ENCODE data around the gene CCDC6. TPM values are rescaled to one million over a fixed set of nuclear protein-coding genes. Genes with fewer than 3 reads are reported as not detected.

The CCDC6 gene
- total RNA-seq, 2 experiments from 2014 or later: 9.5 to 25.4 TPM

DNA sequence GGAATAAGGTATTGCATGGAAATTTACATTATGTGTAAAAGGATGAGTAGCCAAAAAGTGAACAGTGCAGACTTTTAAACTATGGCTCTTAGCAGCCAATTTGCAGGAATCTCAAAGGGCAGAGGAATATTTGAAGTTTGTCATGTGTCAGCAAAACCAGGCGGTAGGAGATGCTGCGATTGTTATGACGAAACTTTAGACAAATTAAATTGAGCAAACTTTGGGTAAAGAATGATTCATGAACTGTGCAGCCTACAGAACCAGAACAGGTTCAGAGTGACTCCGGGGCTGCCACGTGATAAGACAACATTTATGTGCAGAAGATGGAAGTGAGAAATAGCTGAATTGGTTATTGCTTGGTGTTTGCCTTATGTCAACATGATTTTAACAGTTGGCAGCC lies 39.2 kb upstream of the CCDC6 start:
- Histone ChIP-seq H3K27ac (ENCODE audit: low read depth, low read length, poor library complexity, severe bottlenecking) (no peak overlapping the region), H3K4me3 (ENCODE audit: low read depth, low read length, poor library complexity, severe bottlenecking) (no peak overlapping the region), H4K20me1 (ENCODE audit: insufficient read depth, low read length) (no peaks in the 10 kb centered on the region), H3K79me2 (ENCODE audit: insufficient read depth, low read depth, low read length) (no peaks in the 10 kb centered on the region), H3K36me3 (ENCODE audit: insufficient read depth, low read length) (no peaks in the 10 kb centered on the region), H3K4me1 (ENCODE audit: insufficient read depth, low read length, poor library complexity, severe bottlenecking) (no peaks in the 10 kb centered on the region), H3K9me3 (ENCODE audit: low read length) (no peaks in the 10 kb centered on the region), H3K9me2 (ENCODE audit: insufficient read depth, low read length) (no peaks in the 10 kb centered on the region), H2AFZ (ENCODE audit: low read length) (no peak overlapping the region), H3K4me2 (ENCODE audit: low read length) (no peak overlapping the region)
- intact Hi-C loops (cut with micrococcal nuclease; ENCODE audit: unreplicated experiment): no loop called here
- POLR2A ChIA-PET: no interaction called here
- TF ChIP-seq, protein P1, sequence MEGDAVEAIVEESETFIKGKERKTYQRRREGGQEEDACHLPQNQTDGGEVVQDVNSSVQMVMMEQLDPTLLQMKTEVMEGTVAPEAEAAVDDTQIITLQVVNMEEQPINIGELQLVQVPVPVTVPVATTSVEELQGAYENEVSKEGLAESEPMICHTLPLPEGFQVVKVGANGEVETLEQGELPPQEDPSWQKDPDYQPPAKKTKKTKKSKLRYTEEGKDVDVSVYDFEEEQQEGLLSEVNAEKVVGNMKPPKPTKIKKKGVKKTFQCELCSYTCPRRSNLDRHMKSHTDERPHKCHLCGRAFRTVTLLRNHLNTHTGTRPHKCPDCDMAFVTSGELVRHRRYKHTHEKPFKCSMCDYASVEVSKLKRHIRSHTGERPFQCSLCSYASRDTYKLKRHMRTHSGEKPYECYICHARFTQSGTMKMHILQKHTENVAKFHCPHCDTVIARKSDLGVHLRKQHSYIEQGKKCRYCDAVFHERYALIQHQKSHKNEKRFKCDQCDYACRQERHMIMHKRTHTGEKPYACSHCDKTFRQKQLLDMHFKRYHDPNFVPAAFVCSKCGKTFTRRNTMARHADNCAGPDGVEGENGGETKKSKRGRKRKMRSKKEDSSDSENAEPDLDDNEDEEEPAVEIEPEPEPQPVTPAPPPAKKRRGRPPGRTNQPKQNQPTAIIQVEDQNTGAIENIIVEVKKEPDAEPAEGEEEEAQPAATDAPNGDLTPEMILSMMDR (conservative IDR thresholded peaks at IDR 0.05; ENCODE audit: low read length): no peak
- no peak for TF ChIP-seq EZH2phosphoT487 (IDR thresholded peaks at IDR 0.05; ENCODE audit: borderline replicate concordance, low read depth, low read length)
- no peak for DNase-seq (ENCODE audit: low spot score)
- no TSS peak for BruUV-seq (replicated peaks)
- CTCF ChIA-PET (ENCODE audit: unreplicated experiment): no interaction called here

DNA sequence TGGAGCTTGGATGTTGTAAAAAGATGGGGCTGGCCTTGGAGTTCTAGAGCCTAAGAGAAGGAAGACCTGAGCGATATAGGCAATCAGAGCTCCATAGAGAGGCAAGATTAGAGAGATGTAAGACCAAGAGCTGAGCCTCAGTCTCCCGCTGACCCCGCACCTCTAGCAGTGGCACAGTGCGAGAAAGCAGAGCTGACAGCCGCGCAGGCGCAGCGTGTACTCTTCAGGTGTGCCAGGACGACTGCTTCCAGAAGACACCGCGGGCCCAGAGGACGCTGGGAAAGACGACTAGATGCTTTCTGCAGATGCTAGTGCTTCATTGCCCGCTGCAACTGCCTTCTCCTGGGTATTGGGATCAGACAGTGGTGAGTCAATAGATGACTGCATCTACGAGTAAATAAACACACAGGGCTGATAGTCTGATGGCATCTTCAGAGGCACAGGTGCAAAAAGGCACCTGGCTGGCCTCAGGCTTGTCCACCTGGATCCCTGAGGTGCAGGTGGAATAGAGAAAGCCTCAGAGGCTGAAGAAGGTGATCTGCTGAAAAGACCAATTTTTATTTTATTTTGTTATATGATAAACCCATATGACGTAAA lies 38.1 kb upstream of the CCDC6 start:
- H3K9me3 ChIP-seq (ENCODE audit: low read length): no peaks in the 10 kb centered on the region
- intact Hi-C loops (cut with micrococcal nuclease; ENCODE audit: unreplicated experiment): no loop called here
- H3K27ac ChIP-seq (ENCODE audit: low read depth, low read length, poor library complexity, severe bottlenecking): no peak overlapping the region
- CTCF ChIA-PET (ENCODE audit: unreplicated experiment): no interaction called here
- no peak overlapping the region for H2AFZ ChIP-seq (ENCODE audit: low read length)
- H3K9me2 ChIP-seq (ENCODE audit: insufficient read depth, low read length): no peaks in the 10 kb centered on the region
- no TSS peak for BruUV-seq (replicated peaks)
- H3K36me3 ChIP-seq (ENCODE audit: insufficient read depth, low read length): no peaks in the 10 kb centered on the region
- H3K4me1 ChIP-seq (ENCODE audit: insufficient read depth, low read length, poor library complexity, severe bottlenecking): no peaks in the 10 kb centered on the region
- no peak overlapping the region for H3K4me2 ChIP-seq (ENCODE audit: low read length)
- H3K4me3 ChIP-seq (ENCODE audit: low read depth, low read length, poor library complexity, severe bottlenecking): no peak overlapping the region
- TF ChIP-seq, protein P1 (conservative IDR thresholded peaks at IDR 0.05; ENCODE audit: low read length): no peak
- no peak for TF ChIP-seq EZH2phosphoT487 (IDR thresholded peaks at IDR 0.05; ENCODE audit: borderline replicate concordance, low read depth, low read length)
- H3K79me2 ChIP-seq (ENCODE audit: insufficient read depth, low read depth, low read length): no peaks in the 10 kb centered on the region
- POLR2A ChIA-PET: no interaction called here
- H4K20me1 ChIP-seq (ENCODE audit: insufficient read depth, low read length): no peaks in the 10 kb centered on the region
- no peak for DNase-seq (ENCODE audit: low spot score)

DNA sequence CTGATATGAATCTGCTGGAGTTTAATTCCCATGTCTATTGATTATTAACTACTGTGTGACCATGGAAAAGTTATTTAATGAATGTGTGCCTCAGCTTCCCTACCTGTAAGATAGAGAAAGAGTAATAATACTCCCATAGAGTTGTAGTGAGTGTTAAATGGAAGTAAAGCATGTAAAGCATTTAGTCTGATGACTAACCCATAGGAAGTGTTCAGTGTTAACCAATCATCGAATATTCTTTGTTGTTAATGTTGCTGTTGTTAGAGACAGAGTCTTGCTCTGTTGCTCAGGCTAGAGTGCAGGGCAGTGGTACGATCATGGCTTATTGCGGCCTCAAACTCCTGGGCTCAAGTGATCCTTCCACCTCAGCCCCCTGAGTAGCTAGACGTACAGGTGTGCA lies 36.2 kb upstream of the CCDC6 start:
- H3K4me3 ChIP-seq (ENCODE audit: low read depth, low read length, poor library complexity, severe bottlenecking): no peak overlapping the region
- no peaks in the 10 kb centered on the region for H3K79me2 ChIP-seq (ENCODE audit: insufficient read depth, low read depth, low read length)
- intact Hi-C loops (cut with micrococcal nuclease; ENCODE audit: unreplicated experiment): no loop called here
- BruUV-seq (replicated peaks): no TSS peak
- no peaks in the 10 kb centered on the region for H3K4me1 ChIP-seq (ENCODE audit: insufficient read depth, low read length, poor library complexity, severe bottlenecking)
- no peak overlapping the region for H3K4me2 ChIP-seq (ENCODE audit: low read length)
- no peaks in the 10 kb centered on the region for H3K9me2 ChIP-seq (ENCODE audit: insufficient read depth, low read length)
- no peak overlapping the region for H3K27ac ChIP-seq (ENCODE audit: low read depth, low read length, poor library complexity, severe bottlenecking)
- H4K20me1 ChIP-seq (ENCODE audit: insufficient read depth, low read length): no peaks in the 10 kb centered on the region
- H3K9me3 ChIP-seq (ENCODE audit: low read length): no peaks in the 10 kb centered on the region
- no peak overlapping the region for H2AFZ ChIP-seq (ENCODE audit: low read length)
- TF ChIP-seq EZH2phosphoT487 (IDR thresholded peaks at IDR 0.05; ENCODE audit: borderline replicate concordance, low read depth, low read length): no peak
- TF ChIP-seq, protein P1 (conservative IDR thresholded peaks at IDR 0.05; ENCODE audit: low read length): no peak
- DNase-seq (ENCODE audit: low spot score): no peak
- POLR2A ChIA-PET: no interaction called here
- CTCF ChIA-PET (ENCODE audit: unreplicated experiment): no interaction called here
- H3K36me3 ChIP-seq (ENCODE audit: insufficient read depth, low read length): no peaks in the 10 kb centered on the region

Data from OCI-LY7 (cell line).